Activated T-helper 1 cell treated with anti-CD3 and anti-CD28 coated beads, Interleukin-12 subunit alpha, Interleukin-12 subunit beta, Interleukin-2, Interleukin-4 antibody, amounts not matched to agents 30 ng/mL and 10 ng/mL and 1 ng/mL, durations not matched to agents 14 hours and 24 hours and 36 hours (primary cell): ENCODE data around the gene APBA2. TPM values are rescaled to one million over a fixed set of nuclear protein-coding genes. Genes with fewer than 3 reads are reported as not detected.
"Not testable (repeated sequence)": the region's sequence is repeated elsewhere in the genome, so short reads cannot be mapped to it uniquely, and the experiment has no call there.

ENCODE experiments used
- DNase-seq: peaks from one replicate; pipeline ENCODE4 v3.0.0; 2021; ENCODE audit warnings: low spot score
- H3K27ac Mint-ChIP-seq: one replicate; pipeline ENCODE4 v1.8.0; 2021; ENCODE audit warnings: mild to moderate bottlenecking, mixed read lengths
- H3K27me3 Mint-ChIP-seq: one replicate; pipeline ENCODE4 v1.8.0; 2022; ENCODE audit warnings: mild to moderate bottlenecking, moderate library complexity, mixed read lengths; ENCODE audit not compliant: insufficient read depth
- H3K36me3 Mint-ChIP-seq: one replicate; pipeline ENCODE4 v1.8.0; 2021; ENCODE audit warnings: low read depth, mixed read lengths
- H3K4me1 Mint-ChIP-seq: one replicate; pipeline ENCODE4 v1.8.0; 2021; ENCODE audit warnings: low read depth, mixed read lengths
- H3K4me3 Mint-ChIP-seq: one replicate; pipeline ENCODE4 v1.8.0; 2021; ENCODE audit warnings: mild to moderate bottlenecking, moderate library complexity, mixed read lengths
- H3K9me3 Mint-ChIP-seq: one replicate; pipeline ENCODE4 v1.8.0; 2021; ENCODE audit warnings: mixed read lengths
- intact Hi-C: fragments of 100-400 bp; cut with micrococcal nuclease; formaldehyde crosslinking; loops from one replicate; pipeline ENCODE4 v1.15.1; 2024
- total RNA-seq: library from RNA; stranded (reverse); gene quantifications from 2 replicates; pipeline ENCODE4 v1.2.3, GENCODE V29; 2022

Gene APBA2
- total RNA-seq, 1 donor from 2014 or later, result 0.80 TPM

- H3K4me3 Mint-ChIP-seq, result no peak overlapping the region
- no peaks in the 10 kb centered on the region for H3K27me3 Mint-ChIP-seq
- intact Hi-C loops, result no loop called here
- DNase-seq, result no peak
- no peaks in the 10 kb centered on the region for H3K4me1 Mint-ChIP-seq
- no peaks in the 10 kb centered on the region for H3K9me3 Mint-ChIP-seq
- H3K27ac Mint-ChIP-seq, result no peak overlapping the region
- no peaks in the 10 kb centered on the region for H3K36me3 Mint-ChIP-seq
Observed at GRCh38 chr15:29014493-29014892, 128.7 kb downstream of the APBA2 start.

GRCh38 chr15:29016518-29016917 lies 130.7 kb downstream of the APBA2 start:
- Mint-ChIP-seq H3K9me3 (no peaks in the 10 kb centered on the region), H3K4me3 (no peak overlapping the region), H3K4me1 (no peaks in the 10 kb centered on the region), H3K27ac (no peak overlapping the region), H3K36me3 (no peaks in the 10 kb centered on the region), H3K27me3 (peaks cover 1% of the 10 kb centered on the region)
- DNase-seq, result no peak
- intact Hi-C loops, result no loop called here

- intact Hi-C loops, result no loop called here
Observed at GRCh38 chr15:29018120-29018805, 132.5 kb downstream of the APBA2 start.

GRCh38 chr15:29018995-29019976 lies 133.5 kb downstream of the APBA2 start:
- no peak for DNase-seq
- H3K9me3 Mint-ChIP-seq, result no peaks in the 10 kb centered on the region
- H3K4me1 Mint-ChIP-seq, result no peaks in the 10 kb centered on the region
- no peak overlapping the region for H3K4me3 Mint-ChIP-seq
- H3K36me3 Mint-ChIP-seq, result no peaks in the 10 kb centered on the region
- intact Hi-C loops, result no loop called here
- H3K27ac Mint-ChIP-seq, result no peak overlapping the region
- H3K27me3 Mint-ChIP-seq, result peaks cover 5% of the 10 kb centered on the region

More at GRCh38 chr15:29018120-29018805, 132.5 kb downstream of the APBA2 start:
- no peak for DNase-seq
- H3K4me3 Mint-ChIP-seq, result no peak overlapping the region
- no peaks in the 10 kb centered on the region for H3K9me3 Mint-ChIP-seq
- H3K27me3 Mint-ChIP-seq, result peaks cover 5% of the 10 kb centered on the region
- H3K36me3 Mint-ChIP-seq, result no peaks in the 10 kb centered on the region
- H3K27ac Mint-ChIP-seq, result no peak overlapping the region
- H3K4me1 Mint-ChIP-seq, result no peaks in the 10 kb centered on the region

- Mint-ChIP-seq H3K4me3 (no peak overlapping the region), H3K9me3 (no peaks in the 10 kb centered on the region), H3K4me1 (no peaks in the 10 kb centered on the region), H3K27ac (no peak overlapping the region), H3K36me3 (no peaks in the 10 kb centered on the region), H3K27me3 (peaks cover 5% of the 10 kb centered on the region)
- DNase-seq, result no peak
- intact Hi-C loops, result no loop called here
Observed at GRCh38 chr15:29021857-29022256, 136.1 kb downstream of the APBA2 start.

GRCh38 chr15:29024662-29025061 lies 138.9 kb downstream of the APBA2 start:
- Mint-ChIP-seq H3K36me3 (no peaks in the 10 kb centered on the region), H3K27me3 (peaks cover 5% of the 10 kb centered on the region), H3K4me1 (no peaks in the 10 kb centered on the region), H3K27ac (no peak overlapping the region), H3K4me3 (no peak overlapping the region), H3K9me3 (no peaks in the 10 kb centered on the region)
- intact Hi-C loops, result no loop called here
- no peak for DNase-seq

GRCh38 chr15:29025411-29025810 lies 139.6 kb downstream of the APBA2 start:
- H3K9me3 Mint-ChIP-seq, H3K36me3 Mint-ChIP-seq, H3K4me1 Mint-ChIP-seq, H3K4me3 Mint-ChIP-seq, H3K27ac Mint-ChIP-seq, DNase-seq, intact Hi-C loops, H3K27me3 Mint-ChIP-seq: not testable (repeated sequence)

GRCh38 chr15:29028158-29028557 lies 142.4 kb downstream of the APBA2 start:
- H3K27ac Mint-ChIP-seq, H3K27me3 Mint-ChIP-seq, intact Hi-C loops, H3K9me3 Mint-ChIP-seq, H3K4me1 Mint-ChIP-seq, H3K36me3 Mint-ChIP-seq, DNase-seq, H3K4me3 Mint-ChIP-seq: not testable (repeated sequence)

- no peak for DNase-seq
- H3K36me3 Mint-ChIP-seq, result peaks cover 1% of the 10 kb centered on the region
- no peak overlapping the region for H3K27ac Mint-ChIP-seq
- peaks cover 7% of the 10 kb centered on the region for H3K9me3 Mint-ChIP-seq
- peaks cover 9% of the 10 kb centered on the region for H3K4me1 Mint-ChIP-seq
- H3K27me3 Mint-ChIP-seq, result no peaks in the 10 kb centered on the region
- intact Hi-C loops, result no loop called here
- H3K4me3 Mint-ChIP-seq, result no peak overlapping the region
Observed at GRCh38 chr15:29029651-29030195, 143.9 kb downstream of the APBA2 start.

GRCh38 chr15:29031502-29032228 lies 145.9 kb downstream of the APBA2 start:
- peak overlapping the region; percentile 51 for H3K27ac Mint-ChIP-seq
- H3K27me3 Mint-ChIP-seq, result peaks cover 1% of the 10 kb centered on the region
- intact Hi-C loops, result no loop called here
- H3K4me1 Mint-ChIP-seq, result peaks cover 9% of the 10 kb centered on the region
- peaks cover 7% of the 10 kb centered on the region for H3K9me3 Mint-ChIP-seq
- H3K4me3 Mint-ChIP-seq, result no peak overlapping the region
- peaks cover 1% of the 10 kb centered on the region for H3K36me3 Mint-ChIP-seq
- DNase-seq, result no peak

- no peak for DNase-seq
- H3K27me3 Mint-ChIP-seq, result peaks cover 2% of the 10 kb centered on the region
- H3K9me3 Mint-ChIP-seq, result peaks cover 7% of the 10 kb centered on the region
- H3K36me3 Mint-ChIP-seq, result peaks cover 1% of the 10 kb centered on the region
- H3K27ac Mint-ChIP-seq, result no peak overlapping the region
- intact Hi-C loops, result no loop called here
- no peak overlapping the region for H3K4me3 Mint-ChIP-seq
- peaks cover 9% of the 10 kb centered on the region for H3K4me1 Mint-ChIP-seq
Observed at GRCh38 chr15:29032229-29032625, 146.5 kb downstream of the APBA2 start.

GRCh38 chr15:29032751-29033150 lies 147.0 kb downstream of the APBA2 start:
- intact Hi-C loops, result no loop called here
- no peak overlapping the region for H3K27ac Mint-ChIP-seq
- peaks cover 7% of the 10 kb centered on the region for H3K9me3 Mint-ChIP-seq
- no peak overlapping the region for H3K4me3 Mint-ChIP-seq
- peaks cover 2% of the 10 kb centered on the region for H3K27me3 Mint-ChIP-seq
- no peak for DNase-seq
- H3K36me3 Mint-ChIP-seq, result peaks cover 1% of the 10 kb centered on the region
- peaks cover 9% of the 10 kb centered on the region for H3K4me1 Mint-ChIP-seq
